Ishikawa (cell line): ENCODE data around the gene NLRP1.

Experiments
- EP300 ChIP-seq: IDR thresholded peaks from 2 replicates; pipeline ENCODE4 v1.6.1; 2012; ENCODE audit warnings: borderline replicate concordance
- NFIC ChIP-seq: IDR thresholded peaks from 2 replicates; pipeline ENCODE4 v1.6.1; 2012
- RAD21 ChIP-seq: IDR thresholded peaks from 2 replicates; pipeline ENCODE4 v1.6.1; 2012; ENCODE audit warnings: low read depth
- TF ChIP-seq, protein P1 (sequence below): IDR thresholded peaks from 2 replicates; pipeline ENCODE4 v1.6.1; 2012

DNA sequence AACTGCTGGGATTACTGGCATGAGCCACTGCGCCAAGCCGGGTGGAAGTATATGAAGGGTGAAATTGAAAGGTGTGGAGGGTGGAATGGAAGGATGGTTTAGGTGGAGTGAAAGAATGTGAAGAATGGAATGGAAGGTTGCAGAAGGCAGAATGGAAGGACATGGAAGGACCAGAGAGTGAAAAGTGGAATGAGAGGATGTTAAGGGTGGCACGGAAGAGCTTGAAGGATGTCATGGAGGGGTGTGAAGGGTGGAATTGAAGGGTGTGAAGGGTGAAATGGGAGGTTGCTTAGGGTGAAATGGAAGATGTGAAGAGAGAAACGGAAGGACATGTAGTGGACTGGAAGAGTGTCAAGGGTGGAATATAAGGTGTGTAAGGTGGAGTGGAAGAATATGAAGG lies 81.8 kb downstream of the NLRP1 start:
- no peak for TF ChIP-seq NFIC
- no peak for TF ChIP-seq RAD21
- TF ChIP-seq, protein P1, sequence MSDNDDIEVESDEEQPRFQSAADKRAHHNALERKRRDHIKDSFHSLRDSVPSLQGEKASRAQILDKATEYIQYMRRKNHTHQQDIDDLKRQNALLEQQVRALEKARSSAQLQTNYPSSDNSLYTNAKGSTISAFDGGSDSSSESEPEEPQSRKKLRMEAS: no peak
- no peak for TF ChIP-seq EP300
